GF-D8 (cell line): Measurements from ENCODE around the gene SPSB4.
"Not testable (repeated sequence)": the region's sequence is repeated elsewhere in the genome, so short reads cannot be mapped to it uniquely, and the experiment has no call there.

Experiments
- DNase-seq: peaks from one replicate; lab custom pipeline; 2025; lab: John Stamatoyannopoulos, UW

The SPSB4 gene

DNA sequence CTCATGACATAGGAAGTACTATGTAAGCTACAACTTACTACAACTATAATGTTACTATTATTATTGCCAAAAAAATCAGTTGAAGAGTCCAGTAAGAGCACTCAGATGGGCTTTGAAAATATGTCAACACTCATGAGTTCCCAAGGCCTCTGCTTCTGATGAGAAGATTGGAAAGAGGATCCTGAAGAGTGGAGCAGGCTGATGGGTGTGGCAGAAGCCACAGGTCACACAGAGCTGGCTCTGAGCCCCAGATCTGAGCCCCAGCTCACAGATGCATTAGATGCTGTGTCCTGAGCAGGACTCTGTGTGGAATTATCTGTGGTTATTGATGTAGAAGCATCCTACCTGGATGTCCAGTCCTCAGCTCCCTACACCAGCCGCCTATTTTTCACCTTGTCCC, 65.6 kb downstream of the SPSB4 start:
- DNase-seq, result no peak

DNA sequence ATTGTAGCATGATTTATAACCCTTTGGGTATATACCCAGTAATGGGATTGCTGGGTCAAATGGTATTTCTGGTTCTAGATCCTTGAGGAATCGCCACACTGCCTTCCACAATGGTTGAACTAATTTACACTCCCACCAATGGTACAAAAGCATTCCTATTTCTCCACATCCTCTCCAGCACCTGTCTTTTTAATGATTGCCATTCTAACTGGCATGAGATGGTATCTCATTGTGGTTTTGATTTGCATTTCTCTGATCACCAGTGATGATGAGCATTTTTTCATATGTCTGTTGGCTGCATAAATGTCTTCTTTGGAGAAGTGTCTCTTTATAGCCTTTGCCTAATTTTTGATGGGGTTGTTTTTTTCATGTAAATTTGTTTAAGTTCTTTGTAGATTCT, 66.8 kb downstream of the SPSB4 start:
- DNase-seq, result not testable (repeated sequence)

DNA sequence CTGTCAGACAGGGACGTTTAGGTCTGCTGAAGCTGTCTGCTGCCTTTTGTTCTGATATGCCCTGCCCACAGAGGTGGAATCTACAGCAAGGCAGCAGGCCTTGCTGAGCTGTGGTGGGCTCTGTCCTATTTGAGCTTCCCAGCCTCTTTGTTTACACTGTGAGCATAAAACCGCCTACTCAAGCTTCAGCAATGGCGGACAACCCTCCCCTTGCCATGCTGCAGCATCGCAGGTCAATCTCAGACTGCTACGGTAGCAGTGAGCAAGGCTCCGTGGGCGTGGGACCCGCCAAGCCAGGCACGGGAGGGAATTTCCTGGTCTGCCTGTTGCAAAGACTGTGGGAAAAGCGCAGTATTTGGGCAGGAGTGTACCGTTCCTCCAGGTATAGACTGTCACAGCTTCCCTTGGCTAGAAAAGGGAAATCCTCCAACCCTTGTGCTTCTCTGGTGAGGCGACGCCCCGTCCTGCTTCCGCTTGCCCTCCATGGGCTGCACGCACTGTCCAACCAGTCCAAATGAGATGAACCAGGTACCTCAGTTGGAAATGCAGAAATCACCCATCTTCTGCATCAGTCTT, 71.4 kb downstream of the SPSB4 start:
- DNase-seq, result no peak

DNA sequence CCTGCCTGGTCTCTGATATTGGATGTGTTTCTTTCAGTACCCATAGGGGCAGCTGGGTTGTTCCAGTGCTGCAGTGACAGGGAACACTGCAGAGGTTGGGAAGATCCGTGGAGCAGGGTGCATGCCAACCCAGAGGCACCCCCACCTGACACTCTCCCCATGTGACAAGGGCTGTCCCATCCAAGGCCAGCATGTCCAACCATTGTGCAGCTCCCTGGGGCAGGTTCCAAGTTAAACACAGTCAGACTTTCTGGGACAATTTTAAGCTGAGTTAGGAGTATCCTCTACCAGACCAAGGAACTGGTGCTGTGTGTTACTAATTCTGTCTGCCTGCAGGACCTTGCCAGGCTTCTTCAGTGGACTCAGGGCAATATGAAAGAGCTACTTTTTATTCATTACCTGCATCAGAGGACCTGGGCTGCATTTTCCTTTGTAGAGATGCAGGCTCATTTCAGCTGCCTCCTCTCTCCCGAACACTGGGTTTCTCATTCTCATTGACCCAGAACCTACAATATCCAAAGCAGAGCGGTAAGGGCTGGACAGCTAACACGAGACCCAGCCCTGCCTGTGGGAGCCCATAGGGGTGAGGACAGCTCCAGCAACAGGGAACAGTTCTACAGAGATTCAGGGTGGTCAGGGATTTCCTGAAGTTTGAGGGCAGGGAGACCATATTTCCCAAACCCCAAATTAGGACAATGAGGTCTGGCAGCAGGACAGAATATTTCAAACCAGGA, 72.7 kb downstream of the SPSB4 start:
- no peak for DNase-seq

DNA sequence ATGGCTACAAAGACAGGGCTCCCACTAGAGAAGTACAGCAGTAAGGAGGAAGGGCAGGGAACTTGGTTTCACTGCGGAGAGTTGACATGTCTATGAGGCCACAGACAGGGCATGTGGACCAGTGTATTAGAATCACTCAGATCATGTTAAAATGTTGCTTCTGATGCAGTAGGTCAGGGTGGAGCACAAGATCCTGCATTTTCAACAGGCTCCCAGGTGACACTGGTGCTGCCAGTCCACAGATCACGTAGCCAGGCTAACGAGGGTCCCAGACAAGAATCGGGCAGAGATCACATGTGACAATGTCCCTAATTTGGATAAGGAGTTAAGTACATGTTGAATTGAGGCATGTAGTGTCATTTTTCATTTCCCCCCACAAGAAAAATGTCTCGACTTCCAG, 73.6 kb downstream of the SPSB4 start:
- DNase-seq, result no peak

DNA sequence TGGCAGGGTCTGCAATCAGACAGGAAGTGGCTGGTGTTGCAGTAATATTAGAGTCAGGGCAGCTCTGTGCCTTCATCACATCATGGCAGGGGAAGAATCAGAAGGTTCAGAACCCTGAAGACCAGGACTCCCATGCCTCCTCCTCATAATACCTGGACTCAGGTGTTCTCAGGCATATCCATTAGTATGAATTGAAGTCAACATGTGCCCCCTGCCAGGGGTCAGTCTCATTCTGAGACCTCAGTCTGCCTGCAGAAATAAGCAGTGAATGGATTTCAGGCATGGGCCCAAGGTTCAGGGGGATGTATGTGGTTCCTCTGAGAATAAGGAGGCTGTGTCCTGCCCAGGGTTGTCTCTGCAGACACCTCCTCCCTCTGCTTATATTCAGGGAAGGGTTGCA, 74.2 kb downstream of the SPSB4 start:
- DNase-seq, result no peak

DNA sequence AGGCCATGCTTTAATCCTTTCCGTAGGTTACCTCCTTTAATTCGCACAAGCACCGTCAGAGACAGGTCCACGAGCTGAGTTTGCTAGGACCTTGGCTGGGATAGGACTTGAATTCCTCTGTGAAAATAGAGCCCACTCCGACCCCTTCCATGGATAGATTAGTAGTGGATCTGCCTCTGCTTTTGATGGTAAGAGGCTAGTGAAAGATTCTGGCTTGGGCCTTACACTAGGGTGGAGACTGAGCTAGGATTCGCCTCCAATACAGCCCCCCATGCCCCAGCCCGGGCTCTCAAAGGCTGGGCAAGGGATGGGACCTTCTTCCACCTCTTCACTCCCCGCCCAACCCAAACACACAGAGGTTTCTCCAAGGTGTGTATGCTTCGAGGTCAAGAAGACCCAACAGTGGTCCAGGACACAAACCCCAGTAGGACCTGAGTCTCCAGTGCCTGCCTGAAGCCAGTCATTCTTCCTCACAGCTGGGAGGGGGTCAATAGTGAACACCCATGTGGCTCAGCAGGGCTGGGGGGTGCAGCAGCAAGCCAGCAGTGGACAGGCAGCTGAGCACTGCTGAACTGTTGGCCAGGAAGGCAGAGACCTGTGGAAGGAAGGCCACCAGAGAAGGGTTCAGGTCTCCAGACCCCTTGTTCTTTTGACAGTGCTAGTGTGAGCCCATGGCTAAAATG, 75.7 kb downstream of the SPSB4 start:
- DNase-seq, result no peak

DNA sequence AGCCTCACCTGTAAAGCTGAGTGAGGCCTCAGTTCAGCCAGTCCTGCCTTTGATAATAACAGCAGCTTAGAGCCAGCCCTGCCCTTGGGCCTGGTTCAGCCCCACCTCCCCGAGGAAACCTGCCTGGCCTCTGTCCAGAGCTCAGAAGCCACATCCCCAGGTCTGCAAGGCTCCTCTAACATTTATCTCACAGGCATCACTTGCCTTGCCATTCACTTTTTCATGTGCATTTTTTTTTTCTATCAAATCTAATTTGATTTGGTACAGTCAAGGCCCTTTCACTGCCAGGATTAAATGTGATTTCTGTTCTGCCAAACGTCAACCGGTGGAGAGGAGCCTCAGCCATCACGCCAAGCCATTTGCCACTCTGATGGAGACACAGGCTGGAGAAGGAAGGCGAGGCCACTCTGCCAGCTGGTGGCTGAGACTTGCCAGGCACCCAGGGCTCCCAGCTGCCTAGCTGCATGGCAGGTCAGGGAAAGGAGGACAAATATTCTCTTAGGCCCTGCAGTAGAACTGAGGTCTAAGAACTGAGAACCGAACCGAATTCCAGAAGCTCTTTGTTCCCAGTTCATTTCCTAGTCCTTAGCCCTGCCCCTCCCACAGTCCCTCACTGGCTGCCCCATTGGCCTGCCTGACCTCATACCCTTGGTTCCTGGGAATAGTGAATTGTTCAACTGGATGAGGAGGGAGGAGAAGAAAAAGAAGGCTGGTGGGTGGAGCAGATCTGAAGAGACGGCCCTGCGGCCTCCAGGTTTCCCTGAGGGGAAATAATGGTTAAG, 76.4 kb downstream of the SPSB4 start:
- DNase-seq, result no peak

DNA sequence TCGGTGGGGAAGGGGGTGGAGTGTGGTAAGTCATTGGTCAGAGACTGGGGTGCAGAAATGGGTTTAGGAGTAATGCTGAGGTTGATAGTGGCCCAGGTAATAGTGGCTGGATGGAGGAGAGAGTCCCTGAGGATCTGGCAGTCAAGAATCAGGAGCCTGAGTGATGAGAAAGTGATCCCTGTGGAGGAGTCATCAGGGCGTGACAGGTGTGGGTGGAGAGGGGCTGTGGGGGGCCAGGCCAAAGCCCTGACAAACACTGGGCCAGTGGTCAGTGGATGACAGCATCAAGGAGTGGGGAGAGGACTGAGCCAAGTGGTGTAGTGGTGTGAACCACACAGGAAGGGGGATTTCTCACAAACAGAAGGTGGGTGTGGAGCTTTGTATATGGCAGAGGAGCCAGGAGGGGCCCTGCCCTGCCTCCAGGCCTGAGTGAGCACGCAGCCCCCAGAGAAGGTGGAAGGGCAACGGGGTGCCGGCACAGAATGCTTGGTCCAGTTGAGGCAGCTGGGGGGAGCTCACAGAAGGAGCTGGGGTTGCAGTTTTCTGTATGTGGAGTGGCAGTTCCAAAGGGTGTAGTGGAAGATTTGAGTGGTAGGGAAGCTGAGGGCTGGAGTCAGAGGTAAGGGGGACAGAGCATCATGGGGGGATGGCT, 77.1 kb downstream of the SPSB4 start:
- no peak for DNase-seq

DNA sequence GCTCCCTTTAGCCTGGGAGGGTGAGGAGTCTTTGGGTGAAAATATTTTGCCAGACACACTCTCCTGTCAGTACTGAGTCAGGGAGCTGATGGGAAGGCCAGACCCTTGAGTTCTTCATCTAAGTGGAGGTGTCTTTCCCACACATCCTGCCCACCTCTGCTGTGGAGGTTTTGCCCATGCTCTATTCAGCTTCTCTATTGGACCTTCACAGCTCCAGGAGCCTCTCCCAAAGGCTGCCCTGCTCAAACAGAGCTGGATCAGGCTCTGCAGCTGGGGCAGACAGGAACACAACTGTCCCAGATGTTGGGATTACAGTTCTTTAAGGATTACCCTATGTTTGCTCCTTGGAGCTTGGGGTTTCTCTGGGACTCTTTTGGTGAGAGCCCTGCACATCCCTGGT, 77.9 kb downstream of the SPSB4 start:
- DNase-seq, result no peak

DNA sequence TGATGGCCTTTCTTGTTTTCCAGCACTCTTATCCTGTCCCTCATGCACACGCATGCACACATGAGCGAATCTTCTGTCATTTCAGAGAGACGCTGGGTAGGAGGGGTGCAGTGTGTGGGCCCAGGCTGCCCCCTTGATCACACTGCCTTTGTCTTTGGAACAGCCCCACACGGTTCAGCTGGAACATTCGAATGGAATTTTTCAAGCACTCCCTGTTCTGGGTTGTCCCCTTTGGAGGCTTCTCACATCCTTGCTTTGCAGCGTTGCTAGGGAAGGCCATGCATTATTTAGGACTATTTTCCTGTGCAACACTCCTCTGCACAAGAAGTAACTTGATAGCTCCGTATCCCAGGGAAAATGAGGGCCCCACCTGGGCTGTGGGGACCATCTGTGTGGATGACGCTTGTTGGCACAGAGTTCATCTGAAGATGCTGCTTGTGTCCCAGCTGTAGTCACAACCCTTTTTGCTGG, 78.4 kb downstream of the SPSB4 start:
- DNase-seq, result no peak

DNA sequence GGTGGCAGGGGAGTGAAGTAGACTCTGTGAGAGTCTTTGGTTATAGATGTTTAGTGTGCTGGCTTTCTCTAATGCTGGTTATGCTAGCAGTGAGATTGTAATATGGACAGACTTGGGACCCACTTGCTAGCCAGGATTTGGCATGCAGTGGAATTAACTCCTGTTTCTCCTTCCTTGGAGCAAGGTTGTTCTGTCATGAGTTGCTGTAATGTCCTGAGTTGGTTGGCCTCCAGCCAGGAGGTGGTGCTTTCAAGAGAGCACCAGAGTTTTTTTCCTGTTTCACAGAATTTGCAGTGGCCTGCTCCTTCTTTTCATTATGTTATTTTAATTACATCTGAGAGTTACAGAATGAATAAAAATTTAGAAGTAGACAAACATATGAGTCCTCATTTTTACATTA, 92.4 kb downstream of the SPSB4 start:
- no peak for DNase-seq

DNA sequence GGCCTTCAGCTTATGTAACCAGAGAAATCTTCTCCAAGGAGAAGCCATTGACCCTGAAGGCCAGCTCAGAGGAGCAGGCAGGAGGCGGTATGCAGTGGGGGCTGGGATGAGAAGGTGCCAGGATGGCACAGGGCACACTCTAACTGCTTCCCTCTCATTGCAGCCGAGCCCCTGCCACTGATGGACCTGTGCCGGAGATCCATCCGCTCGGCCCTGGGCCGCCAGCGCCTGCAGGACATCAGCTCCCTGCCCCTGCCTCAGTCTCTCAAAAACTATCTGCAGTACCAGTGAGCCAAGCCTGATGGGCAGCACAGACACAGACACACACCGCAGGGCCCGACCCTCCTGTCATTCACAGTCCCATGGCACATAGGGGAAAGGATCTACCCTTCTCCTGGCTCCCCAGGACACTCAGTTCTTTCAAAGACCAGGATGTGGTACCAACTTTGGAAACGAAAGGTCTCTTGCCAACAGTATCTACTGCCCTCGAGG, 95.9 kb downstream of the SPSB4 start:
- no peak for DNase-seq

DNA sequence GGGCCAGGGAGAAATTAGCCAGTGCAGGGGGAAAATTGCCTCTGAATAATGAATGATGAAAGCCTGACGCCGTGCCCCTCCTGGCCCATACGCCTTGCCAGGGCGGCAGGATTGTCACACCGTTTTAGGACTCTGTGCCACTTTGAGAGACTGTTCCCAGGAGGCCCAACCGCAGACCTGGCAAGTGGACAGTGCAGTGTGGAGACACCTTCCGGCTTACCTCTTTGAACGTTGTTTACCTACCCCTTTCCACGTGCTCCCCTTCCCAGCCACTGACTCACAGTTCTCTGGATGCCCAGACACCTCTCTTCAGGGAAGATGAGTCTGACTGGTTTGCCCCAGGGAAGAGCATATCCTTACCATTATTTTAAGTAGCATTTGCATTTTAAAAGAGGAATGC, 96.5 kb downstream of the SPSB4 start:
- DNase-seq, result no peak

DNA sequence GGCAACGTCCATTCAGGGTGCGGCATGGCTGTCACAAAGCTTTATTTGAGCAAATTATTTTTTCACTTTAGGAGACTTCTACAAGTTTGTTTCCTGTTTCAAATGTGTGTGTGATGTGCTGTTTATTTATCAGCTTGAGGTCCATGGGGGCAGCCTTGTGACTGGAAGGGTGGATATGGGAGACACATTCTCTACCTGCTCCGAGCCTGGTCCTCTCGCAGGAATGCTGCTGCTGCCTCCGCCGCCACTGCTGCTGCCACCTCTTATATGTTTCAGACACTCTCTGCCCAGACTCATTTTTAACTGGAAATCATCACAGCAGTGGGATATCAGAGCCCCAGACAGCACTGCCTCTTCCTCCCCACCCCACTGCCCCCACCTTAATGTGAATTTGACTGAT, 97.0 kb downstream of the SPSB4 start:
- DNase-seq, result no peak

DNA sequence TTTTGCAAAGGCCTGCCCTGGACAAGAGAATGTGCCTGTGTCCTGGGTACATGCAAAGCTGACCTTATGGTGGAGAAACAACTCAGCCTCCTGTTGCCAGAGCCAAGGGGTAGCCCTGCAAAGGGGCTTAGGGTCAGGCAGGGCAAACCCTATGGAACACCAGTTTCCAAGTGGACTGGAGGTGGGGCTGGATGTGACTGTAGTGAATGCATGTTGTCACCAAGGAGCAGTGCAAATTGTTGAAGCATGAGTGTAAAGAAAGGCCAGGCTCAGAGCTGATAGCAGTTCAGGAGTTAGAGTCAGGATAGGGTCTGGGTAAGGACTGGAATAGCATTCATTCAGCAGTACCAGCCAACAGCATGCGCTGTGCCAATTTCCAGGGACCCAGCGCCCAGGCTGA, 97.6 kb downstream of the SPSB4 start:
- DNase-seq, result no peak

DNA sequence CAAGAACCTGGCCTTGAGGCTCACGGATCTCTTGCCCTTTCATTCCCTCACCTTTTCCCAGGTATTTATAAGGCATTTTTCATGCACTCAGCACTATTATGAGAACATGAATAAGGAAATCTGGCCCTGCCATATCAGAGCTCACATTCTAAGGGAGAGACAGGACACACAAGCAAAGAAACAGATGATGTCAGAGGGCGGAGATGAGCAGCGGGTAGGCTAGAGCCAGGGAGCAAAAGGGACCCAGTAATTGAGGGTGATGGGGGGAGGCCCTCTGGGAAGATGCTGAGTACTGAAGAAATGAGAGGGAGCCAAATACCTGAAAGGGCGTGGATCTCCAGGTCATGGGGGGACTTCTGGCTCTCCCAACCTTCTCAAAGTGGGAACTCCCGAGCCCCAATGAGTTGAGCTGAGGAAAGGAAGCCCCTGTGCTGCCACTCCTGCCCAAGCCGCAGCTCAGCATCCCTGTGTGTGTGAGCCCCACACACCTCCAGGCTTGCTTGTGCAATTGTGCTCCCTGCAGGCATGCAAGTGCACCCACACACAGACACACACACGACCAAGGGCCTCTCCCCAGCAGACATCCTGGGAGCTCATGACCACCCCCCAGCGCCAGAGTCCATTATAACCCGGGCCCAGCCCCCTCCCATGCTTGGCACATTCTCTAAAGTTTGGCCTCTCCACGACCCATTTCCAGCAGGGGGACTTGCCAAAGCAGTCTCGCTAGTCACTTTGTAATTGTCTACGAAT, 99.1 kb downstream of the SPSB4 start:
- no peak for DNase-seq

DNA sequence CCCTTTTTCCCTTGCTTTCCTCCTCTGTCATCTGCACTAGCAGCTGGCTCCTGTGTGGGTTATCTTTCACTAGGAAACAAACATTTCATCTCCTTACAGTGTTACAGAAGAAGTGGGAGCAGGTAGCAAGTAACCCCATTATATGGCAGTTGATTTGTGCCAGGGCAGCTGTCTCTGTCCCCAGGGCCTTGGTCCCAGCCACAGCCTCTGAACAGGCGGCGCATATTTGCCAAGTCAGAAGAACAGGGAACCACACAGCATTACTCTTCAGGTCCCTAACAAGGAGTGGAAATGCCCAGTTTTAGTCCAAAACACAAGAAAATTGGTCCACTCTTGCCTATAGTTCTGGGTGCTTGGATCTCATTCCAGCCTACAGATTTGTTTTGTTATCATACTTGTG, 99.8 kb downstream of the SPSB4 start:
- DNase-seq, result no peak

DNA sequence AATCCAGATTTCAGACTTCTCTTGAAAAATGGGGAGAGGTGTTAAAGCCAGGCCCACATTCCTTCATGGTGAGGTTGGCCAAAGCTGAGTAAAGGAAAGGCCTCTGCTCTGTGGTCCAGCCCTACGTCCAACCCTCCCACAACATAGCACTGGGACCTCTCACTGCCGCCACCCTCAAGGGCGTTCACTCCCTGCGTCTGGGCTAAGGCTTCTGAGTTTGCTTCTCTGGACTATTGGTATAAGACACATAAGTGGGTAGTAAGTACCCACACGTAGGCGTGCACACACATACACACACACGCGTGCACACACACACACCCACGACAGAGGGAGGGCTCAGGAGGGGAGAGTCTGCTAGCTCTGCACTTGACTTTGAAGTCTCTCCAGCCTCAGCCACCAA, 100.3 kb downstream of the SPSB4 start:
- no peak for DNase-seq

DNA sequence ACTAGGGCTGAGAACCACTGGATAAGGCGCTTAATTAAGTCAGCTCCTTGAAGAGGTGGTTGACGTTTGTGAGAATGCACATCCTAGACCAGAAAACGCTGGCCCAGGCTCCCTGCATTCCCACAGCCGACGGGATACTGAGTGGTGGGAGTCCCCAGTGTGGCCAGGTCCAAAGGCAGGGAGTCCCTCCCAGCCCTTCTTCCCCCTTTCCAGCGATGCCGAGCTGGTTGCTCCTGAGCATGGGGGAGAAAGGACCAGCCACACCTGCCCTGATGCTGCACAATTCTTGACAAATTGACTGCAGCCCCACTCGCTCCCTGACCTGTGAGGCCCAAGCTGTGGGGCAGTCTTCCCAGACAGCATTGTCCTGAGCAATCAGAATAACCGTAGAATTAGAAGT, 101.0 kb downstream of the SPSB4 start:
- no peak for DNase-seq
